Stimulated activated CD4-positive, alpha-beta T cell treated with anti-CD3 and anti-CD28 coated beads, Interleukin-4, amount 100 ng/mL, for 24 hours (primary cell): ENCODE measurements around the gene ATG4D.
A peak's percentile ranks its signal among the peaks of the same experiment; 100 is the strongest.

ENCODE experiments used
- DNase-seq: peaks from one replicate; pipeline ENCODE4 v3.0.0-alpha.2; 2020

The ATG4D gene

GRCh38 chr19:10543420-10544241, at the start of gene ATG4D:
Gene ATG4D (plus strand): TSS chr19:10543904. CDS start chr19:10544091, 187 bp downstream.
- peak; percentile 76 for DNase-seq

GRCh38 chr19:10497371-10497770, 46.3 kb upstream of the ATG4D start:
- DNase-seq: no peak

GRCh38 chr19:10499550-10500246, 44.0 kb upstream of the ATG4D start:
- no peak for DNase-seq

- no peak for DNase-seq
These were observed 43.5 kb upstream of the ATG4D start for GRCh38 chr19:10500247-10500592.

- DNase-seq: peak; percentile 50
These were observed 41.7 kb upstream of the ATG4D start for GRCh38 chr19:10501971-10502523.

- peak; percentile 90 for DNase-seq
These were observed 41.1 kb upstream of the ATG4D start for GRCh38 chr19:10502524-10503001.

GRCh38 chr19:10503002-10503789, 40.5 kb upstream of the ATG4D start, which contains the start of gene KEAP1:
Gene KEAP1 (minus strand): TSS chr19:10503356. CDS start chr19:10500033, 3,323 bp downstream.
- DNase-seq: peak; percentile 48

- DNase-seq: peak; percentile 86
These were observed 38.0 kb upstream of the ATG4D start for GRCh38 chr19:10505583-10506229.

GRCh38 chr19:10508036-10508435, 35.7 kb upstream of the ATG4D start:
- no peak for DNase-seq

- peak; percentile 30 for DNase-seq
These were observed 35.0 kb upstream of the ATG4D start for GRCh38 chr19:10508707-10509106.

- peak; percentile 63 for DNase-seq
These were observed 33.4 kb upstream of the ATG4D start for GRCh38 chr19:10510301-10510802.

GRCh38 chr19:10513223-10513622, 30.5 kb upstream of the ATG4D start:
- no peak for DNase-seq

- peak; percentile 28 for DNase-seq
These were observed 29.2 kb upstream of the ATG4D start for GRCh38 chr19:10514211-10515145.

GRCh38 chr19:10516064-10516385, 27.7 kb upstream of the ATG4D start:
- no peak for DNase-seq

- DNase-seq: no peak
These were observed 26.9 kb upstream of the ATG4D start for GRCh38 chr19:10516671-10517286.

GRCh38 chr19:10517361-10517759, 26.3 kb upstream of the ATG4D start, which contains the start of gene S1PR5:
Gene S1PR5 (minus strand): TSS chr19:10517447. CDS start chr19:10515011, 2,436 bp downstream.
- DNase-seq: no peak

GRCh38 chr19:10517760-10518443, 25.8 kb upstream of the ATG4D start:
- DNase-seq: no peak

GRCh38 chr19:10518444-10519361, 25.0 kb upstream of the ATG4D start:
- no peak for DNase-seq

GRCh38 chr19:10519421-10519820, 24.3 kb upstream of the ATG4D start:
- no peak for DNase-seq
